Measurements from ENCODE around the gene POT1.

POT1 gene

DNA sequence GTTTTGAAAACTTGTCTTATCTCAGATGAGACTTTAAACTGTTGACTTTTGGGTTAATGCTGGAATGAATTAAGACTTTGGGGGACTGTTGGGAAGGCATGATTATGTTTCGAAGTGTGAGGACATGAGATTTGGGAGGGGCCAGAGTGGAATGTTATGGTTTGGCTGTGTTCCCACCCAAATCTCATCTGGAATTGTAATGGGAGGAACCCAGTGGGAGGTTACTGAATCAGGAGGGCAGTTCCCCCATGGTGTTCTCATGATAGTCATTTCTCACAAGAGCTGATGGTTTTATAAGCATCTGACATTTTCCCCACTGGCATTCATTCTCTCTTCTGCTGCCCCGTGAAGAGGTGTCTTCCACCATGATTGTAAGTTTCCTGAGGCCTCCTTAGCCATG, 13.8 kb upstream of the POT1 start:
- no peak overlapping the region for H3K4me3 ChIP-seq (ENCODE audit: low read length)
- TF ChIP-seq, protein P1, sequence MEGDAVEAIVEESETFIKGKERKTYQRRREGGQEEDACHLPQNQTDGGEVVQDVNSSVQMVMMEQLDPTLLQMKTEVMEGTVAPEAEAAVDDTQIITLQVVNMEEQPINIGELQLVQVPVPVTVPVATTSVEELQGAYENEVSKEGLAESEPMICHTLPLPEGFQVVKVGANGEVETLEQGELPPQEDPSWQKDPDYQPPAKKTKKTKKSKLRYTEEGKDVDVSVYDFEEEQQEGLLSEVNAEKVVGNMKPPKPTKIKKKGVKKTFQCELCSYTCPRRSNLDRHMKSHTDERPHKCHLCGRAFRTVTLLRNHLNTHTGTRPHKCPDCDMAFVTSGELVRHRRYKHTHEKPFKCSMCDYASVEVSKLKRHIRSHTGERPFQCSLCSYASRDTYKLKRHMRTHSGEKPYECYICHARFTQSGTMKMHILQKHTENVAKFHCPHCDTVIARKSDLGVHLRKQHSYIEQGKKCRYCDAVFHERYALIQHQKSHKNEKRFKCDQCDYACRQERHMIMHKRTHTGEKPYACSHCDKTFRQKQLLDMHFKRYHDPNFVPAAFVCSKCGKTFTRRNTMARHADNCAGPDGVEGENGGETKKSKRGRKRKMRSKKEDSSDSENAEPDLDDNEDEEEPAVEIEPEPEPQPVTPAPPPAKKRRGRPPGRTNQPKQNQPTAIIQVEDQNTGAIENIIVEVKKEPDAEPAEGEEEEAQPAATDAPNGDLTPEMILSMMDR (IDR thresholded peaks at IDR 0.05; ENCODE audit: insufficient read depth, low read depth, low read length, missing control alignments), result no peak

DNA sequence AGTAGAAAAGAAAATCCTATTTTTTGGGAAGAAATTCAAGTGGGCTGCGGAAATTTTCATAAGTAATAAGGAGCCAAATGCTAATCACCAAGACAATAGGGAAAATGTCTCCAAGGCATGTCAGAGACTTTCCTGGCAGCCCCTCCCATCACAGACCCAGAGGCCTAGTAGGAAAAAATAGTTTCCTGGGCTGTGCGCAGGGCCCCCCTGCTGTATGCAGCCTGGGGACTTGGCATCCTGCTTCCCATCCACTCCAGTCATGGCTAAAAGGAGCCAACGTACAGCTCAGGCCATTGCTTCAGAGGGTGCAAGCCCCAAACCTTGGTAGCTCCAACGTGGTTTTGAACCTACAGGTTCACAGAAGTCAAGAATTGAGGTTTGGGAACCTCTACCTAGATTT, 12.8 kb upstream of the POT1 start:
- no peak overlapping the region for H3K4me3 ChIP-seq (ENCODE audit: low read length)
- TF ChIP-seq, protein P1 (IDR thresholded peaks at IDR 0.05; ENCODE audit: insufficient read depth, low read depth, low read length, missing control alignments), result no peak
- DNase-seq (ENCODE audit: low read depth), result no peak

More for the DNA sequence above, 13.8 kb upstream of the POT1 start:
- no peak for DNase-seq (ENCODE audit: low read depth)

- no peak overlapping the region for H3K4me3 ChIP-seq (ENCODE audit: low read length)
- TF ChIP-seq, protein P1 (IDR thresholded peaks at IDR 0.05; ENCODE audit: insufficient read depth, low read depth, low read length, missing control alignments), result no peak
- no peak for DNase-seq (ENCODE audit: low read depth)
Observed at GRCh38 chr7:124940306-124940705, 10.7 kb upstream of the POT1 start.

DNA sequence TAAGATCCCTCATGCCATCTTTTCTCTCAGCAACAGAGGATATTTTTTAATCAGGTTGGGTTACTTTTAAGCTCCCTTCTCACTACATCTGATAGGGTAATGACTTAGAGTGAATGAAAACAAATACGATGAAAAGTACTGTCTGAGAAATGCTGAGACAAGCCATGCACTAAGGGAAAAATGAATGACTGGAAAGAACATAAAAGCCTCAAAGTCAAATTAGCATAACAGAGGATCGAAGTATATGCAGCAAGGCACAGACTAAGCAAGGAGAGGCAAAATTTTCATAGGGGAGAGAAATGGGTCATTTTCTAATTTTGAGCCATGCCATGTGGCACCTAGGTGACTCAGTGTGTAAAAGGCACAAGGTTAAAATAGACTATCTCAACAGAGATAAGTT, 8.5 kb upstream of the POT1 start:
- DNase-seq (ENCODE audit: low read depth), result no peak
- no peak overlapping the region for H3K4me3 ChIP-seq (ENCODE audit: low read length)
- TF ChIP-seq, protein P1 (IDR thresholded peaks at IDR 0.05; ENCODE audit: insufficient read depth, low read depth, low read length, missing control alignments), result no peak

GRCh38 chr7:124937076-124937475, 7.5 kb upstream of the POT1 start:
- TF ChIP-seq, protein P1 (IDR thresholded peaks at IDR 0.05; ENCODE audit: insufficient read depth, low read depth, low read length, missing control alignments), result no peak
- DNase-seq (ENCODE audit: low read depth), result no peak
- no peak overlapping the region for H3K4me3 ChIP-seq (ENCODE audit: low read length)

DNA sequence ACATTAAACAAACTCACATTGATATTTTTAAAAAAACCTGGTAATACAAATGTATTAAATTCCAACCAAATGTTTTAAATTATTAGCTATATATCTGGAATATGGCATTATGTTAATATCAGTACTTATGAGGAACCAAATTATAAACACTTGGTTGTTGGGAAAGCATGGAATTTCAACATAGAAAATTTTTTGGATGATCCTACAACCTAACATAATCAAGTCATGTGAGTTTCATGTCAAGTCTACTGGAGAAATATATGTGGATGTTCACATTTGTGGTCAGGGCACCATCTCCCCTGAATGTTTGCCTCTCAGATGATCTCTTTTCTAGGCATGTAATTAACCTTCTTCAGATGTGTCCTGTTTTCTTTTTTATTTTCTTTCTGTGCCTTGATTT, 5.2 kb upstream of the POT1 start:
- H3K4me3 ChIP-seq (ENCODE audit: low read length), result no peak overlapping the region
- DNase-seq (ENCODE audit: low read depth), result no peak
- TF ChIP-seq, protein P1 (IDR thresholded peaks at IDR 0.05; ENCODE audit: insufficient read depth, low read depth, low read length, missing control alignments), result no peak
